ENCODE measurements around the gene DNAJC10. TPM values are rescaled to one million over a fixed set of nuclear protein-coding genes. Genes with fewer than 3 reads are reported as not detected.

DNAJC10 gene
- total RNA-seq, 1 donor from 2014 or later, result 262 TPM

DNA sequence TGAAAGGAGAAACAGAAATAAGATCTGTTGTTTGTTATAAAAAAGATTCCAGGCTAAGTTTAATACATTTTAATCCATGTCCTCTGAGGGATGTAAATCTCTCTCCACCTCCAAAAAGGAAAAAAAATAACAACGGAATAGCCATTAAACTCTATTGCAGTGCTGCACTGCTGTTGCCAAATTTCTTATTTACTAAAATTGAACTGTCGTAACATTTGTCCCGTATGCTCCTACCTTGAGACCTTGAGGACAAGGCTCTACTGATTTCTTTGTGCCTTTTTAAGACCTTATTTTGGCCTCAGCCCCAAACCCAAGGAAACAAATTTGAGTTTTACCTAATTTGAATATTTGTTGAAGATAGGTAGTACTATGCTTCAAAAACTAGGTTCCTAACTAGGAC is 94.0 kb downstream of the DNAJC10 start:
- DNase-seq (ENCODE audit: low spot score, unreplicated experiment), result no peak
- Mint-ChIP-seq H3K36me3 (ENCODE audit: insufficient read depth) (no peaks in the 10 kb centered on the region), H3K4me1 (ENCODE audit: low read depth) (peaks cover under 1% of the 10 kb centered on the region), H3K4me3 (ENCODE audit: low read depth) (no peak overlapping the region), H3K9me3 (ENCODE audit: low read depth) (peaks cover 3% of the 10 kb centered on the region), H3K27me3 (no peaks in the 10 kb centered on the region), H3K27ac (no peak overlapping the region)
- TF ChIP-seq, protein P1, sequence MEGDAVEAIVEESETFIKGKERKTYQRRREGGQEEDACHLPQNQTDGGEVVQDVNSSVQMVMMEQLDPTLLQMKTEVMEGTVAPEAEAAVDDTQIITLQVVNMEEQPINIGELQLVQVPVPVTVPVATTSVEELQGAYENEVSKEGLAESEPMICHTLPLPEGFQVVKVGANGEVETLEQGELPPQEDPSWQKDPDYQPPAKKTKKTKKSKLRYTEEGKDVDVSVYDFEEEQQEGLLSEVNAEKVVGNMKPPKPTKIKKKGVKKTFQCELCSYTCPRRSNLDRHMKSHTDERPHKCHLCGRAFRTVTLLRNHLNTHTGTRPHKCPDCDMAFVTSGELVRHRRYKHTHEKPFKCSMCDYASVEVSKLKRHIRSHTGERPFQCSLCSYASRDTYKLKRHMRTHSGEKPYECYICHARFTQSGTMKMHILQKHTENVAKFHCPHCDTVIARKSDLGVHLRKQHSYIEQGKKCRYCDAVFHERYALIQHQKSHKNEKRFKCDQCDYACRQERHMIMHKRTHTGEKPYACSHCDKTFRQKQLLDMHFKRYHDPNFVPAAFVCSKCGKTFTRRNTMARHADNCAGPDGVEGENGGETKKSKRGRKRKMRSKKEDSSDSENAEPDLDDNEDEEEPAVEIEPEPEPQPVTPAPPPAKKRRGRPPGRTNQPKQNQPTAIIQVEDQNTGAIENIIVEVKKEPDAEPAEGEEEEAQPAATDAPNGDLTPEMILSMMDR (IDR thresholded peaks at IDR 0.05; ENCODE audit: unreplicated experiment), result no peak

DNA sequence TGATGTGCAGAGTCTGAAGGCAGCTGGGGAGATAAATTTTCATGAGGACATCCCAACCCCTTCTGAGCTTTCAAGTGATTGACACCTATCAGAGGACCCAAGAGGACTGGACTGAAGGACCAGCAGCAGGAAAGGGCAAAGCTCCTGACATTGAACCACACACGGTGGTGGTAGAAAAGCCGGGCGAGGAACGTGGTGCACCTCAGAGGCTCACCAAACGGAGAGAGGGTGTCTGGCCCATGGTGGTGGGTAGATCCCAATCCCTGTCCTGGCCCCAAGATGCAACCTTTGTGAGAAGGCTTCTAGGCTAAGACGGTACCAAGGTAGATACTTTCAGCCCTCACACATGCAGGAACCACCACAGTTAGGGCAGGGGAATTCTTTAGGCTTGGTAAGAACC is 98.3 kb downstream of the DNAJC10 start:
- Mint-ChIP-seq H3K4me3 (ENCODE audit: low read depth) (no peak overlapping the region), H3K36me3 (ENCODE audit: insufficient read depth) (no peaks in the 10 kb centered on the region), H3K27me3 (no peaks in the 10 kb centered on the region), H3K4me1 (ENCODE audit: low read depth) (peaks cover 24% of the 10 kb centered on the region), H3K27ac (no peak overlapping the region), H3K9me3 (ENCODE audit: low read depth) (peaks cover 3% of the 10 kb centered on the region)
- TF ChIP-seq, protein P1 (IDR thresholded peaks at IDR 0.05; ENCODE audit: unreplicated experiment), result no peak
- no peak for DNase-seq (ENCODE audit: low spot score, unreplicated experiment)

DNA sequence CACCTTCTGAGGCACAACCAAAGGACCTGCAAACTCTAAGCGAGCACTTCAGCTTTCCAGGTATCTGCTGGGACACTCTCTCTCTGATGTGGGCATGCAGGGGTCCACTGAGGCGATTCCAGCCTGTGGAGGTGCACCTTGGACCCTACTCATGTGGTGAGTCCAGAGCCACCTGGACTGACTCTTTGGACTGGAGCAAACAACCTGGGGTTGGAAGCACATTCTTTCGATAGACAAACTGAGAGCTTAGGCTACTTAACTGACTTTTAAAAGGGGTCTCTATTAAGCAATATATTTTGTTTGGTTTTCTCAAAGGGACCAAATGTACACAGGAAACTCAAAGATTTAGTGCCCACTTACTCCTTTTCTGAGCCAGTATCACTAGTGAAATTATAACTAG is 98.7 kb downstream of the DNAJC10 start:
- no peak overlapping the region for H3K27ac Mint-ChIP-seq

DNA sequence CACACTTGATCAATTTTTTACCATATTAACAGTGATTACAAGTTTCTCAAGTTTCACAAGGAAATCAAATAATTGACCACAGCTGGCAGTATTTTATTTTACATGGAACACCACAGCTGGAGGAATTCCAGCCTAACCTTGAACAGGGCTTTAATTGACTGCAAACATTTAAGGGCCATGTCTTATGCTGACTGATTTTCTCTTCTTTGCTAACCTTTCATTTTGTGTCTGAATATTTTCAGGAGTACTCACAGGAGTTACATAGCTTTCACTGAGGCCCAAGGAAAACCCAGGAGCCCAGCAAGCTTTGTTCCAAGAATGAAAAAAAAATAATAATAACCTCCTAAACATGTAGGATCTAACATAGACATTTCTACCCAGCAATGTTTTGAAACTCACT is 100.8 kb downstream of the DNAJC10 start:
- H3K4me3 Mint-ChIP-seq (ENCODE audit: low read depth), result no peak overlapping the region
- H3K27ac Mint-ChIP-seq, result peak overlapping the region; percentile 17
- DNase-seq (ENCODE audit: low spot score, unreplicated experiment), result no peak
- H3K36me3 Mint-ChIP-seq (ENCODE audit: insufficient read depth), result no peaks in the 10 kb centered on the region
- H3K27me3 Mint-ChIP-seq, result no peaks in the 10 kb centered on the region
- TF ChIP-seq, protein P1 (IDR thresholded peaks at IDR 0.05; ENCODE audit: unreplicated experiment), result no peak
- H3K9me3 Mint-ChIP-seq (ENCODE audit: low read depth), result peaks cover 3% of the 10 kb centered on the region
- H3K4me1 Mint-ChIP-seq (ENCODE audit: low read depth), result peaks cover 37% of the 10 kb centered on the region

More for the DNA sequence above, 98.7 kb downstream of the DNAJC10 start:
- no peak for DNase-seq (ENCODE audit: low spot score, unreplicated experiment)
- H3K9me3 Mint-ChIP-seq (ENCODE audit: low read depth), result peaks cover 3% of the 10 kb centered on the region
- no peaks in the 10 kb centered on the region for H3K27me3 Mint-ChIP-seq
- TF ChIP-seq, protein P1 (IDR thresholded peaks at IDR 0.05; ENCODE audit: unreplicated experiment), result no peak
- no peak overlapping the region for H3K4me3 Mint-ChIP-seq (ENCODE audit: low read depth)
- H3K4me1 Mint-ChIP-seq (ENCODE audit: low read depth), result peaks cover 27% of the 10 kb centered on the region
- H3K36me3 Mint-ChIP-seq (ENCODE audit: insufficient read depth), result no peaks in the 10 kb centered on the region

DNA sequence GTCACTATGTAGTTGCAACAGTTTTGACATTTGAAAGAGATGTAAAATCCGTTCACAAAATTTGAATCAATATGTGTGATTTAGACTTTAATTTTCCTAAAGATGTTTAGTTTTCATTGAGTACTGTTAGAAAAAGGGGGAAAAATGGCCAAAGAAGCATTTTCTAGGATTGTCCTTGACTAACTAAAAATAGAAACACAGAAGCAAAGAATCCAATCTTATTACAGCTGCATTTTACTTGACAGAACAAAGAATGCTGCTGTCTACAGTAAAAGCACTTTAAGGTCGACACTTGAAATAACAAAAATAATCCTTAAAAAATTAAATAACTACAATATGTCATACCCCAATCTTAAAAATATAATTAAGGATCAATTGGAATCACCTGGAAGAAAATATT is 101.5 kb downstream of the DNAJC10 start:
- Mint-ChIP-seq H3K9me3 (ENCODE audit: low read depth) (peaks cover 3% of the 10 kb centered on the region), H3K4me1 (ENCODE audit: low read depth) (peaks cover 41% of the 10 kb centered on the region), H3K27me3 (no peaks in the 10 kb centered on the region), H3K36me3 (ENCODE audit: insufficient read depth) (no peaks in the 10 kb centered on the region), H3K4me3 (ENCODE audit: low read depth) (no peak overlapping the region), H3K27ac (peak overlapping the region; percentile 13)
- DNase-seq (ENCODE audit: low spot score, unreplicated experiment), result no peak
- TF ChIP-seq, protein P1 (IDR thresholded peaks at IDR 0.05; ENCODE audit: unreplicated experiment), result no peak
